GM21528 (cell line): ENCODE results near the gene ARRDC2.
"Not testable (repeated sequence)": the region's sequence is repeated elsewhere in the genome, so short reads cannot be mapped to it uniquely, and the experiment has no call there.

ENCODE experiments used
- ATAC-seq: cut with Tn5 transposase; IDR thresholded peaks from one replicate; pipeline ENCODE4 v1.9.1; 2021; ENCODE audit warnings: mild to moderate bottlenecking, moderate library complexity; ENCODE audit not compliant: unreplicated experiment, low FRiP score

ARRDC2 gene

GRCh38 chr19:17988161-17988560 is 19.8 kb upstream of the ARRDC2 start:
- ATAC-seq, result no peak

- ATAC-seq, result no peak
These were observed 18.4 kb upstream of the ARRDC2 start for GRCh38 chr19:17989425-17990094.

- ATAC-seq, result no peak
These were observed 14.7 kb upstream of the ARRDC2 start for GRCh38 chr19:17993076-17993813.

- ATAC-seq, result no peak
These were observed 11.1 kb upstream of the ARRDC2 start for GRCh38 chr19:17996826-17997316.

- no peak for ATAC-seq
These were observed 9.8 kb upstream of the ARRDC2 start for GRCh38 chr19:17997969-17998826.

GRCh38 chr19:17998827-17999150 is 9.2 kb upstream of the ARRDC2 start:
- no peak for ATAC-seq

GRCh38 chr19:17999684-18000479 is 8.1 kb upstream of the ARRDC2 start:
- ATAC-seq, result no peak

- no peak for ATAC-seq
These were observed 7.5 kb upstream of the ARRDC2 start for GRCh38 chr19:18000480-18000914.

- peak; percentile 66 for ATAC-seq
These were observed 6.8 kb upstream of the ARRDC2 start for GRCh38 chr19:18000915-18001776.

GRCh38 chr19:18001777-18002345 is 6.1 kb upstream of the ARRDC2 start:
- no peak for ATAC-seq

GRCh38 chr19:18002347-18002850 is 5.6 kb upstream of the ARRDC2 start:
- ATAC-seq, result no peak

GRCh38 chr19:18005750-18006149 is 2.2 kb upstream of the ARRDC2 start:
- ATAC-seq, result not testable (repeated sequence)

GRCh38 chr19:18007044-18007916 is 690 bp upstream of the ARRDC2 start:
- peak; percentile 53 for ATAC-seq

GRCh38 chr19:18008814-18009213 is 844 bp downstream of the ARRDC2 start:
- no peak for ATAC-seq

GRCh38 chr19:18009412-18010066 is 1.6 kb downstream of the ARRDC2 start:
- ATAC-seq, result no peak

GRCh38 chr19:18010149-18010548 is 2.2 kb downstream of the ARRDC2 start:
- ATAC-seq, result no peak
